ENCODE data around the gene CITED2. TPM values are rescaled to one million over a fixed set of nuclear protein-coding genes. Genes with fewer than 3 reads are reported as not detected.
A peak's percentile ranks its signal among the peaks of the same experiment; 100 is the strongest.
"Not testable (repeated sequence)": the region's sequence is repeated elsewhere in the genome, so short reads cannot be mapped to it uniquely, and the experiment has no call there.

The CITED2 gene
- total RNA-seq, 1 experiment from 2014 or later, result 74.4 TPM

DNA sequence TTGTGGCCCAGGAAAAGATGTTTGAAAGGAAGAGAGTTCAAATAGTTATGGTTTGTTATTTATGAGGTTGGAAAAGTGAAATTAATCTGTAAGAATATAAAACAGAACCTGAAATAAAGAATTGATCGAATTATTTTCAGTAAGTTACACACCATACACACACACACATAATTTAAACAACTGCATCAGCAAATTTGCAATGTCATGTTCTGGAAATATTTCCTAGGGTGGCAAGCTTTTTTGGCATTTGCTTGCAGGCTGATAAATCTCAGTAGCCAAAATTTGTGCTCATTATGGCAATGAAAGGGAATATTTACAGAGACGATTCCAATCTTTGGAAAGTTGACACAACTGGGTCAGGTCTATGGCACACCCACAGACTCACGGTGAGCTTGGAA lies 9.5 kb downstream of the CITED2 start:
- no peak for DNase-seq (ENCODE audit: low read depth in 1 of 2, low spot score in 2 of 2)
- Histone ChIP-seq H3K9me3 (replicated peaks) (no peaks in the 10 kb centered on the region), H3K27ac (no peak overlapping the region), H3K4me3 (no peak overlapping the region), H3K27me3 (replicated peaks) (0 out of 2 replicates have a peak, but pooled peaks cover 2% of the 10 kb centered on the region), H3K4me1 (replicated peaks) (peaks cover 15% of the 10 kb centered on the region), H3K36me3 (peaks cover 2% of the 10 kb centered on the region; the same call in 1 of the 2 replicates)

DNA sequence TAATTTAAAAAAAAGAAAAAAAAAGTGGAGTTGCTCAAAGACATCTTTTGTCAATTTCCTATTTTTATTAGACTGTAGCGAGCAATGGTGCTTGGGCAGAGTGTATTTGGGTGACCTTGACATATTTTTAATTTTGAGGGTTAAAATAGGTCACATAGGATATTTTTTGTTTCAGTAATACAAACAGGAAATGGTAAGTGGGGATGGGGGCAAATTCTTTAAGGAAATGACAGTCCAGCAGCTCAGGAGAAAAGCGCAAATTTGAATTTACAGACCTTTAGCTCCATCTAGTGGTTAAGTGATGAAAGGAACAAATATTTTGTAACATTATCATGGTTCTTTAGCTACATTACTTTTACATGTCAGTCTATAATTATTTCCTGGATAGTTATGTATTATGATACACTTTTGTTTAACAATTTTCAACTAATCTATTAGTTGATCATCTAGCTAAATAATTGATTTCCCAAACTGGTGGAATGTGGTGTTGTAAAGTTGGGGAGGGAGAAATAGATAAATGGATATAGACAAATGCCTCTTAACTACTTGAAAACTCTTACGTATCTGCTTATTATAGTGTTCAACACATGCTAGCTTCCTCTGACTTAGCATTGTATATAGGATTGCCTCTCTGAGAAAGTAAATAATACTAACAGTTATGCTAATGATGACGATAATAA lies 10.0 kb downstream of the CITED2 start:
- no peaks in the 10 kb centered on the region for H3K9me3 ChIP-seq (replicated peaks)
- peak in 1 of 2 experiments; percentile 43 for DNase-seq (ENCODE audit: low read depth in 1 of 2, low spot score in 2 of 2)
- no peak overlapping the region for H3K4me3 ChIP-seq
- H3K27me3 ChIP-seq (replicated peaks), result 0 out of 2 replicates have a peak, but pooled peaks cover 2% of the 10 kb centered on the region
- H3K4me1 ChIP-seq (replicated peaks), result peaks cover 10% of the 10 kb centered on the region
- no peak overlapping the region for H3K27ac ChIP-seq
- no peaks in the 10 kb centered on the region for H3K36me3 ChIP-seq

DNA sequence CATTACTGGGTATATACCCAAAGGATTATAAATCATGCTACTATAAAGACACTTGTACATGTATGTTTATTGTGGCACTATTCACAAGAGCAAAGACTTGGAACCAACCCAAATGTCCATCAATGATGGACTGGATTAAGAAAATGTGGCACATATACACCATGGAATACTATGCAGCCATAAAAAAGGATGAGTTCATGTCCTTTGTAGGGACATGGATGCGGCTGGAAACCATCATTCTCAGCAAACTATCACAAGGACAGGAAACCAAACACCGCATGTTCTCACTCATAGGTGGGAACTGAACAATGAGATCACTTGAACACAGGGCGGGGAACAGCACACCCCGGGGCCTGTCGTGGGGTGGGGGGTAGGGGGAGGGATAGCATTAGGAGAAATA lies 10.7 kb downstream of the CITED2 start:
- H3K27ac ChIP-seq; H3K4me3 ChIP-seq; H3K27me3 ChIP-seq (replicated peaks); DNase-seq (ENCODE audit: low read depth in 1 of 2, low spot score in 2 of 2); H3K36me3 ChIP-seq; H3K4me1 ChIP-seq (replicated peaks); H3K9me3 ChIP-seq (replicated peaks): not testable (repeated sequence)

DNA sequence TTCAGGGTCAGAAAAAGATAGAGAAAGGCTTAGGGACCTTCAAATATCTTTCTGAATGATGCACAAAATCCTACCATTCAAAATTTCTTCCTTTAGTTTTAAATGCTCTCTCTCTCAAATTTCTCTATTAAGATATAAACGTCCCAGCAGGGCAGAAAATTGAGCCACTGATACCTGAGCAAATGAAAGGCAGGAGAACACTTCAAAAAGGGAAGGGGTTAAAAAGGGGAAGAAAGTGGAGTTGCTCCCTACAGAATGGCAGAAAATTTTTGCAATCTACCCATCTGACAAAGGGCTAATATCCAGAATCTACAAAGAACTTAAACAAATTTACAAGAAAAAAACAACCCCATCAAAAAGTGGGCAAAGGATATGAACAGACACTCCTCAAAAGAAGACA lies 11.3 kb downstream of the CITED2 start:
- DNase-seq (ENCODE audit: low read depth in 1 of 2, low spot score in 2 of 2); H3K36me3 ChIP-seq; H3K4me1 ChIP-seq (replicated peaks): not testable (repeated sequence)

DNA sequence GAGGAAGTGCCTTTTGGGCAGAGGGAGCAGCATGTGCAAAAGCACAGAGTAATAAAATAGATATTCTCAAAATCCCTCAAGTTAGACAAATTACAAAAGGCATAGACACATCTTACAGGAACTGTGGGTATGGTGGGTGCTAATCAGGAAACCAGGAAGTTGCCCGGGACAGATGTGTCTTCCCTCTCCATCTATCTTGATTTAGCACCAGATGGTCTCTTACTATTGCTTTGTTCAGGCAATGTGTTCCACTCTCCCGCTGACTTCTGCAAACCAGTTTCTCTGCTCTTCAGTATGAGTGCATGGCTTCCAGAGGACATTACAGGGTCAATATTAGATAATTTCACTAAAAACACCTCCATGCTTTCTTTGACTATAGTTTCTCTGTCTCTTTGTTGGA lies 13.2 kb downstream of the CITED2 start:
- DNase-seq (ENCODE audit: low read depth in 1 of 2, low spot score in 2 of 2), result no peak
- Histone ChIP-seq H3K27ac (no peak overlapping the region), H3K27me3 (replicated peaks) (0 out of 2 replicates have a peak, but pooled peaks cover 2% of the 10 kb centered on the region), H3K4me1 (replicated peaks) (no peaks in the 10 kb centered on the region), H3K4me3 (no peak overlapping the region), H3K36me3 (no peaks in the 10 kb centered on the region), H3K9me3 (replicated peaks) (no peaks in the 10 kb centered on the region)

More for the DNA sequence above, 11.3 kb downstream of the CITED2 start:
- not testable (repeated sequence) for H3K27me3 ChIP-seq (replicated peaks); H3K27ac ChIP-seq; H3K9me3 ChIP-seq (replicated peaks); H3K4me3 ChIP-seq

DNA sequence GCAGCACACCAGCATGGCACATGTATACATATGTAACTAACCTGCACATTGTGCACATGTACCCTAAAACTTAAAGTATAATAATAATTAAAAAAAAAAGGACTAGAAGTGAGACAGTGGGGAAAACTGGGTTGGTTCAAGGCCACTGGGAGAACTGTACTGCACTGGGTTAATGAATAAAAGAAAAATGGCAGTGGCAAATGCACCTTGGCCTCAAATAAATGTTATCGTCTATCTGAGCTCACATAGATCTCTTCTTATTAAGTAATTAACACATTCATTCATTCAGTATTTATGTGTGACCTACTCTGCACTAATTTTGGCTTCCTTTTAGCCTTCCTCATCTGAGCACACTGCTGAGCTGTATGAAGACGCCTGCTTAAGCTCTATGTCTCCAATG lies 17.5 kb downstream of the CITED2 start:
- H3K4me3 ChIP-seq, result no peak overlapping the region
- H3K4me1 ChIP-seq (replicated peaks), result no peaks in the 10 kb centered on the region
- DNase-seq (ENCODE audit: low read depth in 1 of 2, low spot score in 2 of 2), result no peak
- H3K9me3 ChIP-seq (replicated peaks), result peaks cover 4% of the 10 kb centered on the region; the same call in 1 of the 2 replicates
- H3K27ac ChIP-seq, result no peak overlapping the region
- no peaks in the 10 kb centered on the region for H3K36me3 ChIP-seq
- no peaks in the 10 kb centered on the region; the same call in 1 of the 2 replicates for H3K27me3 ChIP-seq (replicated peaks)

DNA sequence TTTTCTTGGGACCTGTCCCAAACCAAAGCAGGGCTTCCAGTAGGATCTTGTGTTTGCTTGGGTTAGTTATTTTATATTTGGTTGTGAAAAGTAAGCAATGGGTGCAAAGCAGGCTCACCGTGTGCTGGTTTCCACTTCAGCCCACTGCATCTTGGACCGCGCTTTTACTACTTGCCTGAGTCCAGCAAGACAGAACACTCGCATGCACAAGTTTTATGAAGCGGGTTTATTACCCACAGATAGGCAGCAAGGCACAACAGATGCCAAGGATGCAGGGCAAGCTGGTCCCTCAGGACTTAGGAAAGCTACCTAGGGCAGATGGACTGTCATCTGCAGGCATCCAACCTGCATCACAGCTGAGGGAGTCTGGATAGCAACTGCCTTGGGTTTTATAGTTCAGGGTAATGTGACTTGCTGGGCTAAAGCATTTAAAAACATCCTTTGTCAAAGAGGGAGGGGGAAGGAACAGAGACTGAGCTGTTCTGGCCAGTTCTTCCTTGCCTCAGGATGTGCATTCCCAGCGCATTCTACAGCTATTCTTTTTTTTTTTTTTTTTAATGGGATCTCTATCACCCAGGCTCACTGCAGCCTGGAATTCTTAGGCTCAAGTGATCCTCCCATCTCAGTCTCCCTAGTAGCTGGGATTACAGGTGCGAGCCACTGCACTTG lies 18.5 kb downstream of the CITED2 start:
- no peaks in the 10 kb centered on the region; the same call in 1 of the 2 replicates for H3K27me3 ChIP-seq (replicated peaks)
- no peaks in the 10 kb centered on the region for H3K4me1 ChIP-seq (replicated peaks)
- H3K27ac ChIP-seq, result no peak overlapping the region
- peaks cover 4% of the 10 kb centered on the region; the same call in 1 of the 2 replicates for H3K9me3 ChIP-seq (replicated peaks)
- H3K4me3 ChIP-seq, result no peak overlapping the region
- DNase-seq (ENCODE audit: low read depth in 1 of 2, low spot score in 2 of 2), result no peak
- H3K36me3 ChIP-seq, result no peaks in the 10 kb centered on the region

DNA sequence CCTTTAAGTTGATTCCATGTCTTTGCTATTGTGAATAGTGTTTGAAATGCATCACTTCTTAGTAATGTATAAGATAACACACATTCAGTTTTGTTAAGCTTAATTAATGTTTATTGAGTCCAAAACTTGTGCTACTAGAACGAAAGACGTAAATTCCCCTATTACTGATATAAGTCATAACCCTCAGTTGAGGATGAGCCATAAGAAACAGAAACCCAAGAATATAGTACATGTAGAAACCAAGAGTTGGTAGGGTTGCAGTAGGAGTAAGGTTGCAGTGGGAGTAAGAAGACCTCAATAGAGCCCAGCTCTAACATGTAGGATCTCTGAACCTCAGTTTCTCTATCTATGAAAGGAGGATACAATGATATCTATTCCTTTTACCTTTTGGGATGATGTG lies 19.3 kb downstream of the CITED2 start:
- Histone ChIP-seq H3K27ac (no peak overlapping the region), H3K4me1 (replicated peaks) (no peaks in the 10 kb centered on the region), H3K4me3 (no peak overlapping the region), H3K9me3 (replicated peaks) (peaks cover 4% of the 10 kb centered on the region; the same call in 1 of the 2 replicates), H3K27me3 (replicated peaks) (no peaks in the 10 kb centered on the region; the same call in 1 of the 2 replicates), H3K36me3 (no peaks in the 10 kb centered on the region)
- no peak for DNase-seq (ENCODE audit: low read depth in 1 of 2, low spot score in 2 of 2)

DNA sequence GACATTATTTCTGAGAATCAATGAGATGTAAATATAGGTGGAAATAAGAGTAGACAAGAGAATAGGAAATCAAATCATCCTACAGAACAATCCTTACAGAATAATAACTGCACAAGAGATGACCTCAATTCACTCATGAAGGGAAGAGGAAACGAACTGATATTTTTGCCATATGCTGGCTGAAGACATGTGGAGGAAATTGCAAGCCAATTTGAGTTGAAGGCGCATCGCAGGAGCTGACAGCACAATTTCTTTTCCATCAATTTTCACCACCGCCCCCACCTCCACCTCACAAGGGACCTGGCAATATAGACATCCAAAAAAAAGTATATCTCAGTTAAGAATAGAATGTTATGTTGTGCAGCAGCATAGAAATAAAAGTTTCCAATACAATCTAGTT lies 20.3 kb downstream of the CITED2 start:
- DNase-seq (ENCODE audit: low read depth in 1 of 2, low spot score in 2 of 2), result no peak
- Histone ChIP-seq H3K27ac (no peak overlapping the region), H3K9me3 (replicated peaks) (peaks cover 4% of the 10 kb centered on the region; the same call in 1 of the 2 replicates), H3K27me3 (replicated peaks) (no peaks in the 10 kb centered on the region; the same call in 1 of the 2 replicates), H3K4me3 (no peak overlapping the region), H3K36me3 (no peaks in the 10 kb centered on the region), H3K4me1 (replicated peaks) (no peaks in the 10 kb centered on the region)

DNA sequence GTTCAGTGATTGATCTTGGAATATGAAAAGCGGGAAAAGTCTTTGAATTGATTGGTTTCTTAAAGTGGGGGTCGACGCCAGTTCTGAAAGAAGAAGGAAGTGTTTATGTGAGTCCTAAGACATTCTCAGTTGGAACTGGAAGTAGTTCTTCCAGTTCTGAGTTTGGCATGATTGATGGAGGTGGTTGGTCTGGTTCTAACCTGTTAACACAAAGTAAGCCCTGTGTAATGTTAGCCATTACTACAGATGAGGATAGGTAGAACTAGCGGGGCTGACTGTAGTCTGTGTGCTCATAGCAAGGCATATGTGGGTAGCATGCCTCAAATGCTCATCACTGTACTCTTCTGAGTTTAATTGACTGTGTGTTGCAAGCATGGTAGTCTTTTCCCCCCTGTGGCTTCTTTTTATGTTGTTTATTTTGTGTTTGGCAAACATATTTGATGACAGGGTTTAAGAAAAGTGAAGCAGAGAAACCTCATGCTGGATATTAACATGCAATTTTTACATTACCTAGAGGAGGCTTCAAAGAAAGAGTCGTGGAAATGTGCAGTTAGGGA lies 24.9 kb downstream of the CITED2 start:
- Histone ChIP-seq H3K4me3 (no peak overlapping the region), H3K27me3 (replicated peaks) (no peaks in the 10 kb centered on the region; the same call in 1 of the 2 replicates), H3K36me3 (no peaks in the 10 kb centered on the region), H3K9me3 (replicated peaks) (no peaks in the 10 kb centered on the region), H3K4me1 (replicated peaks) (no peaks in the 10 kb centered on the region), H3K27ac (no peak overlapping the region)
- DNase-seq (ENCODE audit: low read depth in 1 of 2, low spot score in 2 of 2), result no peak

DNA sequence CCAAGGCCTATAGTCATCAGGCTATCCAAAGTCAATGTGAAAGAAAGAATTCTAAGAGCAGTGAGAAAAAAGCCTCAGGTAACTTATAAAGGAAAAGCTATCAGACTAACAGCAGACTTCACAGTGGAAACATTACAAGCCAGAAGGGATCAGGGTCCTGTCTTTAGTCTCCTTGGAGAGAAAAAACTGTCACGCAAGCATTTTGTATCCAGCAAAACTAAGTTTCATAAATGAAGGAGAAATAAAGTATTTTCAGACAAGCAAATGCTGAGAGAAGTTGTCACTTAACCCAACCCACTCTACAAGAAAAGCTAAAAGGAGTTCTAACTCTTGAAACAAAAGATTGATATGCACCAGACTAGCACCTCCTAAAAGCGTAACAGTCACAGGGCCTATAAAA lies 28.1 kb downstream of the CITED2 start:
- no peak for DNase-seq (ENCODE audit: low read depth in 1 of 2, low spot score in 2 of 2)
- no peak overlapping the region for H3K4me3 ChIP-seq
- H3K27me3 ChIP-seq (replicated peaks), result no peaks in the 10 kb centered on the region
- no peaks in the 10 kb centered on the region for H3K36me3 ChIP-seq
- no peaks in the 10 kb centered on the region for H3K4me1 ChIP-seq (replicated peaks)
- no peaks in the 10 kb centered on the region for H3K9me3 ChIP-seq (replicated peaks)
- no peak overlapping the region for H3K27ac ChIP-seq

DNA sequence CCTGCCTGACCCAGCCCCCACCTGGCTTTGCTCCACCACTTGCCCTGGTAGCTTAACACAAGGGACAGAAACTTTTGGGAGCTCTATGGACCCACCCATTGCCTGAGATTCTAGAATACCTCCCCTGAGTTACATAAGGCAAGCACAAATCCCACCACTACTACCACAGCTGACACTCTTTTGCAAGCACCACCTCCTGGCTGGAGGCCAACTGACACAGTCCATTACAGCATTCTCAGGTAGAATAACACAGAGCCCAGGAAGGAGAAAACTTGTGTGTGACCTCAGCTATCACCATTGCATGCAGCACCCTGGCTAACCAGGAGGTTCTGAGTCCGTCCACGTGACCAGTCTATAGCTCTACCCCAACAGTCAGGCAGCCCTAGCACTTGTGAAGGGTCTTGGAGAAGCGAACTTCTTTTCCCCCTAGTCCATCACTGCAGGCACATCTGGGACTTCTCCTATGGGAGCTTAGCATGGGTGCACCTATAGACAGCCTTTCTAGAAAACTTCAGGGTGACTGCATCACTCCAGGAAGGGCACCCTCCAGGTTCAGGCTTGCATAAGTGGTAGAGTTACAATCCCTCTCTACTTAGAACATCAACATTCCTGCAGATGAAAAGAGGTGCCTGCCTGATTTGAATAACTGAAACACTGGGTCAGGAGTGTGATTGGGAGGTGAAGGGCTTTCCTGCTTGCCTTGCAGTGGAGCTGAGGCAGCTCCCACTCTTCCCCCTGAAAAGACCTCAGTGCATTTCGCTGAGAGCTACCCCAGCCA lies 30.1 kb downstream of the CITED2 start:
- Histone ChIP-seq H3K4me3 (no peak overlapping the region), H3K4me1 (replicated peaks) (no peaks in the 10 kb centered on the region), H3K9me3 (replicated peaks) (no peaks in the 10 kb centered on the region), H3K36me3 (no peaks in the 10 kb centered on the region), H3K27ac (no peak overlapping the region), H3K27me3 (replicated peaks) (no peaks in the 10 kb centered on the region)
- no peak for DNase-seq (ENCODE audit: low read depth in 1 of 2, low spot score in 2 of 2)

DNA sequence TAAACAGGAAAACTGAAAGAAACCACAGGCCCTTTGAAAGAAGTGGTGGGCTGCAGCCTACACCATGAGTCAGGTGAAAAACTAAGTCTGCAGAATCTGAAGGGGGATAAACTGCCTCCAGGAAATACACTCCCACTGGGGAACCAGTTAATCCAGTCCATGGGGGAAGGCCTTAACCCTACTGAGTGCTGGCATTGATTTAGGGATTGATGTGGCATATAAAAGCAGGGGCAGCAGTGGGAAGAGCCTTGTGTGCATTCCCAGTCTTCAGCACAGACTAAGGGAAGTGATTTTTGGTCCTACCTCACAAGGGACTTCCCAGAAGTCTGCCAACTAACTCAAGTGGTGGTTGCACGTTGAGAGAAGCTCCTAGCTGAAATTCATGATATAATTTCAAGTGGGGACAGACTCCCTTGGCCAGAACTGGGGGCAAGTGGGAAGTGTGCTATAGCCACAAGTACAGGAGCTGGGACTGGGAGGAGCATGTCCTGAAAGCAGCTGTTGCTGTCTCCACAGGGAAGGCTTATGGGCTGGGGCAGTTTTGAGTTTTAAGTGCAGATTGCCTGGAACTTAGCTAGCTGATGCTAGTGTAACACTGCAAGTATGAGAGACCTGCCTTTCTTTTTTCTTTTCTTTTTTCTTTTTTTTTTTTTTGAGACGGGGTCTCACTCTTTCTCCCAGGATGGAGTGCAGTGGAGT lies 31.2 kb downstream of the CITED2 start:
- no peak for DNase-seq (ENCODE audit: low read depth in 1 of 2, low spot score in 2 of 2)
- H3K4me3 ChIP-seq, result no peak overlapping the region
- no peaks in the 10 kb centered on the region for H3K36me3 ChIP-seq
- no peaks in the 10 kb centered on the region for H3K9me3 ChIP-seq (replicated peaks)
- H3K4me1 ChIP-seq (replicated peaks), result no peaks in the 10 kb centered on the region
- no peaks in the 10 kb centered on the region for H3K27me3 ChIP-seq (replicated peaks)
- H3K27ac ChIP-seq, result no peak overlapping the region
